Neural cell (in vitro differentiated cells): ENCODE data around the gene MEGF11. TPM values are rescaled to one million over a fixed set of nuclear protein-coding genes. Genes with fewer than 3 reads are reported as not detected.

Experiments
- H2AFZ ChIP-seq: fragments of 200-600, 300-800 bp; sonication (generic), shearing (Covaris generic); 2 replicates; pipeline ENCODE4 v1.6.0; 2014; ENCODE audit warnings: low read depth, mild to moderate bottlenecking, antibody characterized with exemption, low read length, moderate library complexity
- H3F3A ChIP-seq: fragments of 200-600 bp; shearing (Covaris generic); 2 replicates; pipeline ENCODE4 v1.6.1; 2016; ENCODE audit warnings: mild to moderate bottlenecking, moderate library complexity, mixed read lengths, antibody characterized with exemption, low read length; ENCODE audit not compliant: insufficient read depth, poor library complexity, severe bottlenecking
- H3K27ac ChIP-seq: fragments of 200-600, 300-800 bp; sonication (generic), shearing (Covaris generic); 2 replicates; pipeline ENCODE4 v1.5.1; 2014; ENCODE audit warnings: mild to moderate bottlenecking, low read length, moderate library complexity
- H3K27me3 ChIP-seq: fragments of 300-800, 200-600 bp; sonication (generic), shearing (Covaris generic); 2 replicates; pipeline ENCODE4 v1.6.0; 2014; ENCODE audit warnings: mild to moderate bottlenecking, low read depth, low read length, moderate library complexity; ENCODE audit not compliant: insufficient read depth
- H3K36me3 ChIP-seq: fragments of 300-800, 200-600 bp; sonication (generic), shearing (Covaris generic); 2 replicates; pipeline ENCODE4 v1.5.1; 2014; ENCODE audit warnings: mild to moderate bottlenecking, antibody characterized with exemption, low read length, moderate library complexity; ENCODE audit not compliant: insufficient read depth
- H3K4me2 ChIP-seq: fragments of 300-800, 200-600 bp; sonication (generic), shearing (Covaris generic); 2 replicates; pipeline ENCODE4 v1.6.0; 2014; ENCODE audit warnings: mild to moderate bottlenecking, low read length
- H3K4me3 ChIP-seq: fragments of 300-800, 200-600 bp; sonication (generic), shearing (Covaris generic); 2 replicates; pipeline ENCODE4 v1.5.1; 2014; ENCODE audit warnings: mild to moderate bottlenecking, low read length, moderate library complexity
- H3K79me2 ChIP-seq: fragments of 200-600 bp; shearing (Covaris generic); replicated peaks from 2 replicates; pipeline ENCODE4 v1.6.0; 2014; ENCODE audit warnings: mild to moderate bottlenecking, low read length, moderate library complexity; ENCODE audit not compliant: insufficient read depth
- H3K9ac ChIP-seq: fragments of 300-800, 200-600 bp; sonication (generic), shearing (Covaris generic); 2 replicates; pipeline ENCODE4 v1.6.1; 2016; ENCODE audit warnings: mild to moderate bottlenecking, low read length, mixed read lengths
- H3K9me2 ChIP-seq: fragments of 200-600 bp; shearing (Covaris generic); 2 replicates; pipeline ENCODE4 v1.6.1; 2016; ENCODE audit warnings: mild to moderate bottlenecking, low read length, mixed read lengths; ENCODE audit not compliant: insufficient read depth
- H3K9me3 ChIP-seq: fragments of 200-600, 300-800 bp; sonication (generic), shearing (Covaris generic); 2 replicates; pipeline ENCODE4 v1.6.1; 2016; ENCODE audit warnings: mild to moderate bottlenecking, mixed run types, low read length, moderate library complexity, mixed read lengths
- H4K20me1 ChIP-seq: fragments of 200-600 bp; shearing (Covaris generic); 2 replicates; pipeline ENCODE4 v1.6.1; 2016; ENCODE audit warnings: mild to moderate bottlenecking, mixed run types; ENCODE audit not compliant: insufficient read depth
- EP300 ChIP-seq: fragments of 450-650 bp; conservative IDR thresholded peaks from 2 replicates; pipeline ENCODE4 v1.6.1; 2014; ENCODE audit warnings: antibody characterized with exemption, mild to moderate bottlenecking, moderate library complexity; ENCODE audit not compliant: poor library complexity, severe bottlenecking
- EZH2 ChIP-seq: fragments of 200-600, 300-800 bp; shearing (Covaris generic), sonication (generic); IDR thresholded peaks from 2 replicates; pipeline ENCODE4 v1.6.1; 2014; ENCODE audit warnings: antibody characterized with exemption, low read length, borderline replicate concordance, mild to moderate bottlenecking; ENCODE audit not compliant: insufficient read depth, poor library complexity, severe bottlenecking
- MXI1 ChIP-seq: fragments of 450-650 bp; conservative IDR thresholded peaks from 2 replicates; pipeline ENCODE4 v1.6.1; 2014; ENCODE audit warnings: antibody characterized with exemption, mild to moderate bottlenecking; ENCODE audit not compliant: poor library complexity, severe bottlenecking
- POLR2AphosphoS5 ChIP-seq: IDR thresholded peaks from 2 replicates; pipeline ENCODE4 v1.6.1; 2012
- RAD21 ChIP-seq: fragments of 450-650 bp; conservative IDR thresholded peaks from 2 replicates; pipeline ENCODE4 v1.6.1; 2014; ENCODE audit warnings: antibody characterized with exemption, mild to moderate bottlenecking, moderate library complexity
- SMC3 ChIP-seq: fragments of 450-650 bp; conservative IDR thresholded peaks from 2 replicates; pipeline ENCODE4 v1.6.1; 2014; ENCODE audit warnings: antibody characterized with exemption, mild to moderate bottlenecking, moderate library complexity; ENCODE audit not compliant: poor library complexity
- TAF1 ChIP-seq: IDR thresholded peaks from 2 replicates; pipeline ENCODE4 v1.6.1; 2012; ENCODE audit warnings: low read depth
- polyA plus RNA-seq: library from polyadenylated mRNA; depleted of rRNA; stranded (reverse); fragments of >200 nt; gene quantifications from 2 replicates; pipeline ENCODE4 v1.2.3, GENCODE V29; 2014
- TF ChIP-seq, protein P1 (sequence below): fragments of 450-650 bp; IDR thresholded peaks from 2 replicates; pipeline ENCODE4 v1.5.1; 2014; ENCODE audit warnings: antibody characterized with exemption, mild to moderate bottlenecking, moderate library complexity; ENCODE audit not compliant: poor library complexity, severe bottlenecking
- TF ChIP-seq, protein P2 (sequence below): IDR thresholded peaks from 2 replicates; pipeline ENCODE4 v1.6.1; 2012; ENCODE audit warnings: borderline replicate concordance

Gene MEGF11
- polyA plus RNA-seq, 1 donor from 2014 or later, result 0.64 TPM

DNA sequence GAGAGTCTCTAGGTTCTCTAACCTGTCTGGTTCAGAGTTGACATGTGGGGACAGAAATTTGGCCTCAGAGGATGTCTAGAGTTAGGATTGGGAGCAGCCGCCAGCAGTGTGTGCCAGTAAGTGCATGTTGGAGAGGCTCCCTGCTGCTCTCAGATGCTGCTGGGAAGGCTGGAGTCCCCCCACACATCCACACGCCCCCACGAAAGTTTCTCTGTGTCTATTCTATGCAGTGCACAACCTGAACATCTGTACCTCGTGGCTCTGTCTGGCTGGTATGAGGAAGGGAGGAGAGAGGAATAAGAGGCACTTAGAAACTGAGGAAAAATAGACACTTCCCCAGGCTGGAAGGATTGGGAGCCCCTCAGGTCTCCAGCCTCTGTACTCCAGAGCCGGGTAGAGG lies 252.5 kb downstream of the MEGF11 start:
- Histone ChIP-seq H3K4me2 (no peak overlapping the region), H2AFZ (no peak overlapping the region), H3F3A (no peaks in the 10 kb centered on the region)

DNA sequence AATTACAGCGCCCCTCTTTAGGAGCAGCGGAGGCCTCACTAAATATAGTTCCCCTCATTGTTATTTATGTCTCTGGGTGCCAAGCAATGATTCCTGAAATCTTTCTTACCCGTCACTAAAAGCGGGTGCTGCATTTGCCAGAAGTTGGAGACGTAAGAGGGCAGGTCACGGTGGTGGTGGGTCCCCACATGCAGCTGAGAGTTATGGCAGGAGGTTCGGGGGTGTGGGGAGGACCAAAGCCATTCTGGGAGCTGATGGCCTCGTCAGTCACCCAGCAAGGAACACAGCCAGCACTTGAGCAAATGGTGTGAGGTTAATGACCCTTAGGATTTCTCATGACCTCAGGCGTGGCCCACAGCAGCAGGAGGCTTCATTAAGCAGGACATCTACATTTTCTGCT lies 255.1 kb downstream of the MEGF11 start:
- Histone ChIP-seq H3F3A (no peaks in the 10 kb centered on the region), H3K4me3 (no peak overlapping the region), H3K9me2 (no peaks in the 10 kb centered on the region), H3K4me2 (no peak overlapping the region), H3K79me2 (no peaks in the 10 kb centered on the region), H3K27ac (no peak overlapping the region), H2AFZ (no peak overlapping the region), H3K9me3 (no peaks in the 10 kb centered on the region), H3K27me3 (no peaks in the 10 kb centered on the region), H3K36me3 (no peaks in the 10 kb centered on the region), H3K9ac (no peak overlapping the region), H4K20me1 (no peaks in the 10 kb centered on the region)
- TF ChIP-seq EZH2, result no peak
- TF ChIP-seq SMC3, result no peak
- TF ChIP-seq, protein P1, sequence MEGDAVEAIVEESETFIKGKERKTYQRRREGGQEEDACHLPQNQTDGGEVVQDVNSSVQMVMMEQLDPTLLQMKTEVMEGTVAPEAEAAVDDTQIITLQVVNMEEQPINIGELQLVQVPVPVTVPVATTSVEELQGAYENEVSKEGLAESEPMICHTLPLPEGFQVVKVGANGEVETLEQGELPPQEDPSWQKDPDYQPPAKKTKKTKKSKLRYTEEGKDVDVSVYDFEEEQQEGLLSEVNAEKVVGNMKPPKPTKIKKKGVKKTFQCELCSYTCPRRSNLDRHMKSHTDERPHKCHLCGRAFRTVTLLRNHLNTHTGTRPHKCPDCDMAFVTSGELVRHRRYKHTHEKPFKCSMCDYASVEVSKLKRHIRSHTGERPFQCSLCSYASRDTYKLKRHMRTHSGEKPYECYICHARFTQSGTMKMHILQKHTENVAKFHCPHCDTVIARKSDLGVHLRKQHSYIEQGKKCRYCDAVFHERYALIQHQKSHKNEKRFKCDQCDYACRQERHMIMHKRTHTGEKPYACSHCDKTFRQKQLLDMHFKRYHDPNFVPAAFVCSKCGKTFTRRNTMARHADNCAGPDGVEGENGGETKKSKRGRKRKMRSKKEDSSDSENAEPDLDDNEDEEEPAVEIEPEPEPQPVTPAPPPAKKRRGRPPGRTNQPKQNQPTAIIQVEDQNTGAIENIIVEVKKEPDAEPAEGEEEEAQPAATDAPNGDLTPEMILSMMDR, result no peak
- TF ChIP-seq MXI1, result no peak
- TF ChIP-seq, protein P2, sequence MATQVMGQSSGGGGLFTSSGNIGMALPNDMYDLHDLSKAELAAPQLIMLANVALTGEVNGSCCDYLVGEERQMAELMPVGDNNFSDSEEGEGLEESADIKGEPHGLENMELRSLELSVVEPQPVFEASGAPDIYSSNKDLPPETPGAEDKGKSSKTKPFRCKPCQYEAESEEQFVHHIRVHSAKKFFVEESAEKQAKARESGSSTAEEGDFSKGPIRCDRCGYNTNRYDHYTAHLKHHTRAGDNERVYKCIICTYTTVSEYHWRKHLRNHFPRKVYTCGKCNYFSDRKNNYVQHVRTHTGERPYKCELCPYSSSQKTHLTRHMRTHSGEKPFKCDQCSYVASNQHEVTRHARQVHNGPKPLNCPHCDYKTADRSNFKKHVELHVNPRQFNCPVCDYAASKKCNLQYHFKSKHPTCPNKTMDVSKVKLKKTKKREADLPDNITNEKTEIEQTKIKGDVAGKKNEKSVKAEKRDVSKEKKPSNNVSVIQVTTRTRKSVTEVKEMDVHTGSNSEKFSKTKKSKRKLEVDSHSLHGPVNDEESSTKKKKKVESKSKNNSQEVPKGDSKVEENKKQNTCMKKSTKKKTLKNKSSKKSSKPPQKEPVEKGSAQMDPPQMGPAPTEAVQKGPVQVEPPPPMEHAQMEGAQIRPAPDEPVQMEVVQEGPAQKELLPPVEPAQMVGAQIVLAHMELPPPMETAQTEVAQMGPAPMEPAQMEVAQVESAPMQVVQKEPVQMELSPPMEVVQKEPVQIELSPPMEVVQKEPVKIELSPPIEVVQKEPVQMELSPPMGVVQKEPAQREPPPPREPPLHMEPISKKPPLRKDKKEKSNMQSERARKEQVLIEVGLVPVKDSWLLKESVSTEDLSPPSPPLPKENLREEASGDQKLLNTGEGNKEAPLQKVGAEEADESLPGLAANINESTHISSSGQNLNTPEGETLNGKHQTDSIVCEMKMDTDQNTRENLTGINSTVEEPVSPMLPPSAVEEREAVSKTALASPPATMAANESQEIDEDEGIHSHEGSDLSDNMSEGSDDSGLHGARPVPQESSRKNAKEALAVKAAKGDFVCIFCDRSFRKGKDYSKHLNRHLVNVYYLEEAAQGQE, result no peak
- no peak for TF ChIP-seq EP300
- no peak for TF ChIP-seq TAF1
- TF ChIP-seq RAD21, result no peak
- no peak for TF ChIP-seq POLR2AphosphoS5

More for the DNA sequence above, 252.5 kb downstream of the MEGF11 start:
- H3K9me2 ChIP-seq, result no peaks in the 10 kb centered on the region
- H3K27me3 ChIP-seq, result no peaks in the 10 kb centered on the region
- no peaks in the 10 kb centered on the region for H3K36me3 ChIP-seq
- TF ChIP-seq POLR2AphosphoS5, result no peak
- TF ChIP-seq TAF1, result no peak
- no peak for TF ChIP-seq EP300
- no peak for TF ChIP-seq SMC3
- TF ChIP-seq EZH2, result no peak
- TF ChIP-seq MXI1, result no peak
- TF ChIP-seq, protein P1, result no peak
- H3K79me2 ChIP-seq, result no peaks in the 10 kb centered on the region
- no peak overlapping the region for H3K27ac ChIP-seq
- H3K9me3 ChIP-seq, result no peaks in the 10 kb centered on the region
- no peaks in the 10 kb centered on the region for H4K20me1 ChIP-seq
- H3K9ac ChIP-seq, result no peak overlapping the region
- H3K4me3 ChIP-seq, result no peak overlapping the region
